ENCODE measurements around the gene YIPF4. TPM values are rescaled to one million over a fixed set of nuclear protein-coding genes. Genes with fewer than 3 reads are reported as not detected.
A peak's percentile ranks its signal among the peaks of the same experiment; 100 is the strongest.
"Not testable (repeated sequence)": the region's sequence is repeated elsewhere in the genome, so short reads cannot be mapped to it uniquely, and the experiment has no call there.

YIPF4 gene
- total RNA-seq, 1 donor from 2014 or later: 36.7 TPM

DNA sequence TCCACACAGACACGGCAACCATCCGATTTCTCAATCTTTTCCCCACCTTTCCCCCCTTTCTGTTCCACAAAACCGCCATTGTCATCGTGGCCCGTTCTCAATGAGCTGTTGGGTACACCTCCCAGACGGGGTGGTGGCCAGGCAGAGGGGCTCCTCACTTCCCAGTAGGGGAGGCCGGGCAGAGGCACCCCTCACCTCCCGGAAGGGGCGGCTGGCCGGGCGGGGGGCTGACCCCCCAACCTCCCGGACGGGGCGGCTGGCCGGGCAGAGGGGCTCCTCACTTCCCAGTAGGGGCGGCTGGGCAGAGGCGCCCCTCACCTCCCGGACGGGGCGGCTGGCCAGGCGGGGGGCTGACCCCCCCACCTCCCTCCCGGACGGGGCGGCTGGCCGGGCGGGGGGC lies 15.8 kb downstream of the YIPF4 start:
- H3K27me3 Mint-ChIP-seq (ENCODE audit: low read depth); intact Hi-C loops (cut with micrococcal nuclease); H3K27ac Mint-ChIP-seq; H3K4me1 Mint-ChIP-seq (ENCODE audit: low read depth); H3K9me3 Mint-ChIP-seq; H3K4me3 Mint-ChIP-seq (ENCODE audit: low read depth); DNase-seq (ENCODE audit: low spot score): not testable (repeated sequence)
- peaks cover 36% of the 10 kb centered on the region for H3K36me3 Mint-ChIP-seq (ENCODE audit: low read depth)

DNA sequence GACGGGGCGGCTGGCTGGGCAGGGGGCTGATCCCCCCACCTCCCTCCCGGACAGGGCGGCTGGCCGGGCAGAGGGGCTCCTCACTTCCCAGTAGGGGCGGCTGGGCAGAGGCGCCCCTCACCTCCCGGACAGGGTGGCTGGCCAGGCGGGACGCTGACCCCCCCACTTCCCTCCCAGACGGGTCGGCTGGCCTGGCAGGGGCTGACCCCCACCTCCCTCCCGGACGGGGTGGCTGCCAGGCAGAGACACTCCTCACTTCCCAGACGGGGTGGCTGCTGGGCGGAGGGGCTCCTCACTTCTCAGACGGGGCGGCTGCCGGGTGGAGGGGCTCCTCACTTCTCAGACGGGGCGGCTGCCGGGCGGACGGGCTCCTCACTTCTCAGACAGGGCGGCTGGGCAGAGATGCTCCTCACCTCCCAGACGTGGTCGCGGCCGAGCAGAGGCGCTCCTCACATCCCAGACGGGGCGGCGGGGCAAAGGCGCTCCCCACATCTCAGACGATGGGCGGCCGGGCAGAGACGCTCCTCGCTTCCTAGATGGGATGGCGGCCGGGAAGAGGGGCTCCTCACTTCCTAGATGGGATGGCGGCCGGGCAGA lies 16.4 kb downstream of the YIPF4 start:
- intact Hi-C loops (cut with micrococcal nuclease); H3K27ac Mint-ChIP-seq; H3K9me3 Mint-ChIP-seq; H3K4me3 Mint-ChIP-seq (ENCODE audit: low read depth); DNase-seq (ENCODE audit: low spot score); H3K27me3 Mint-ChIP-seq (ENCODE audit: low read depth); H3K4me1 Mint-ChIP-seq (ENCODE audit: low read depth): not testable (repeated sequence)
- H3K36me3 Mint-ChIP-seq (ENCODE audit: low read depth): peaks cover 37% of the 10 kb centered on the region

DNA sequence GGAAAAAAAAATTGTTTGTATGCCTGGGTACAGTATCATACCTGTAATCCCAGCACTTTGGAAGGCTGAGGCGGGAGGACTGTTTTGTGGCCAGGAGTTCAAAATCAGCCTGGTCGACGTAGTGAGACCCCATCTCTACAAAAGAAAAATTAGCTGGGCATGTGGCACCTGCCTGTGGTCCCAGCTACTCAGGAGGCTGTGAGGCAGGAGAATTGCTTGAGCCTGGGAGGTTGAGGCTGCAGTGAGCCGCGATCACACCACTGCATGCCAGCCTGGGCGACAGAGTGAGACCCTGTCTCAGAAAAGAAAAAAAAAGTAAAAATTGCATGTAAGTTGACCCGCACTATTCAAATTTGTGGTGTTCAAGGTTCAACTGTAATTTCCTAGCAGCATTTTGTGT lies 32.9 kb downstream of the YIPF4 start:
- intact Hi-C loops (cut with micrococcal nuclease): no loop called here
- no peaks in the 10 kb centered on the region for H3K27me3 Mint-ChIP-seq (ENCODE audit: low read depth)
- H3K36me3 Mint-ChIP-seq (ENCODE audit: low read depth): peaks cover 5% of the 10 kb centered on the region
- no peaks in the 10 kb centered on the region for H3K9me3 Mint-ChIP-seq
- no peak overlapping the region for H3K4me3 Mint-ChIP-seq (ENCODE audit: low read depth)
- no peaks in the 10 kb centered on the region for H3K4me1 Mint-ChIP-seq (ENCODE audit: low read depth)
- H3K27ac Mint-ChIP-seq: no peak overlapping the region
- no peak for DNase-seq (ENCODE audit: low spot score)

DNA sequence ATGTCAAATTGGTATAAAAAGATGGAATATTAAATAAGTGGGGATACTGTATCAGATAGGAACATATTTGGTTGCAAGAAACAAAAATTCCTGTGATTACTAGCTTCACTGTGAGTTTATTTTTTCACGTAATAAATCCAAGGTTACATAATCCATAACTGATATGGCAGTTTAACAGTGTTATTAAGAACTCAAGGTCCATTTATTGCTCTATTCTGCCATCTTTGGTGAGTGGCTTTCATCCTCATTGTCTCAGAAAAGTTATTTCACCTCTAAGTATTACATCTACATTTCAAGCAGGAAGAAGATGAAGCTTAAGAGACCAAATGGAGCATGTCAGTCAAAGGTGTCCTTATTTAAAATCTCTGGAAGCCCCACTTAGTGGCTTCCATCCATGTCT lies 37.2 kb downstream of the YIPF4 start:
- intact Hi-C loops (cut with micrococcal nuclease): no loop called here
- Mint-ChIP-seq H3K27ac (no peak overlapping the region), H3K36me3 (ENCODE audit: low read depth) (no peaks in the 10 kb centered on the region), H3K4me3 (ENCODE audit: low read depth) (no peak overlapping the region), H3K9me3 (no peaks in the 10 kb centered on the region), H3K4me1 (ENCODE audit: low read depth) (no peaks in the 10 kb centered on the region), H3K27me3 (ENCODE audit: low read depth) (no peaks in the 10 kb centered on the region)
- DNase-seq (ENCODE audit: low spot score): no peak

DNA sequence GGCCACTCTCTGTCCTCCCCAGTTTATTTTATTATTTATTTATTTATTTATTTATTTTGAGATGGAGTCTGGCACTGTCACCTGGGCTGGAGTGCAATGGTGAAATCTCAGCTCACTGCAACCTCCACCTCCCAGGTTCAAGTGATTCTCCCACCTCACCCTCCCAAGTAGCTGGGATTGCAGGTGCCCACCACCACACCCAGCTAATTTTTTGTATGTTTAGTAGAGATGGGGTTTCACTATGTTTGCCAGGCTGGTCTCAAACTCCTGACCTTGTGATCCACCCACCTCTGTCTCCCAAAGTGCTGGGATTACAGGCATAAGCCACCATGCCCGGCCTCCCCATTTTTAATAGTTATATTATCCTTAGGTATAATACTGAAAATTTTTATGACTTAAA lies 51.0 kb downstream of the YIPF4 start:
- intact Hi-C loops (cut with micrococcal nuclease); H3K27me3 Mint-ChIP-seq (ENCODE audit: low read depth); H3K4me3 Mint-ChIP-seq (ENCODE audit: low read depth); H3K36me3 Mint-ChIP-seq (ENCODE audit: low read depth); H3K27ac Mint-ChIP-seq; H3K4me1 Mint-ChIP-seq (ENCODE audit: low read depth); H3K9me3 Mint-ChIP-seq; DNase-seq (ENCODE audit: low spot score): not testable (repeated sequence)

DNA sequence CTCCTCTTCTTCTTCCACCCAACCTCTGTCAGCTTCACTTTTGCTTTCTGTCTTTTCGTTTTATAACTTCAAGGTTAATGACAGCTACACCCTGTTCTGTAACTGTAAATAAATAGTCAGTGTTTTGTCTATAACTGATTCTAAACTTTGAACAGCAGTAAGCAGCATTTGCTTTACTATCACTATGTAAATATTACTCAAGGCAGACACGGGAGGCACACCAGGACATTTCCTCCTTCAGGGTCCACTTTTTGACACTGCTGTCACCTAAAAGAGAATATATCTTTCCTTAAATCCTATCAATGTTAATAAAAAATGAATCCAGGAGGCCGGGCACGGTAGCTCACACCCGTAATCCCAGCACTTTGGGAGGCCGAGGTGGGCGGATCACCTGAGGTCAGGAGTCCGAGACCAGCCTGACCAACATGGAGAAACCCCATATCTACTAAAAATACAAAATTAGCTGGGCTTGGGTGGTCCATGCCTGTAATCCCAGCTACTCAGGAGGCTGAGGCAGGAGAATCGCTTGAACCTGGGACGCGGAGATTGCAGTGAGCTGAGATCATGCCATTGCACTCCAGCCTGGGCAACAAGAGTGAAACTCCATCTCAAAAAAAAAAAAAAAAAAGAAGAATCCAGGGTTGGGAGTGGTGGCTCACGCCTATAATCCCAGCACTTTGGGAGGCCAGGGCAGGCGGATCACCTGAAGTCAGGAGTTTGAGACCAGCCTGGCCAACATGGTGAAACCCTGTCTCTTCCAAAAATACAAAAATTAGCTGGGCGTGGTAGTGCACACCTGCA lies 51.7 kb downstream of the YIPF4 start:
- H3K27me3 Mint-ChIP-seq (ENCODE audit: low read depth); intact Hi-C loops (cut with micrococcal nuclease); H3K9me3 Mint-ChIP-seq; H3K36me3 Mint-ChIP-seq (ENCODE audit: low read depth); H3K4me1 Mint-ChIP-seq (ENCODE audit: low read depth); H3K4me3 Mint-ChIP-seq (ENCODE audit: low read depth); H3K27ac Mint-ChIP-seq; DNase-seq (ENCODE audit: low spot score): not testable (repeated sequence)

DNA sequence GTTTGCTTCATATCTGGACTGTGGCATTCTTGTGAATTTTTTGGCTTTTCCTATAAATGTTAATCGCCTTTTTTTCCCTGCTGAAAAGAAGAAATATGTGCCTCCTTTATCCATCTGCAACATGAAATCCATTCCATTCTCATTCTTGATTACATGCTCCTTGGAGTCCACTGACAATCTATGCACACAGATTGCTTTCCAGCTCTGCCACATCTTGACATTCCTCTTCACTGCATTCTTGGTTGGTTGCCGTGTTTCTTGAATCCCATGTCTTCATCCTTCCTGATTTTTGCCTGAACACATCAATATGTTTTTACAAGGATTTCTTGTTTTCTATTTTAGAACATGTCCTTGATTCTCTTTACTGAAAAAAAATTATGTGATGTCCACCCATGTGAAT lies 52.4 kb downstream of the YIPF4 start:
- no peak overlapping the region for H3K4me3 Mint-ChIP-seq (ENCODE audit: low read depth)
- H3K4me1 Mint-ChIP-seq (ENCODE audit: low read depth): no peaks in the 10 kb centered on the region
- H3K36me3 Mint-ChIP-seq (ENCODE audit: low read depth): no peaks in the 10 kb centered on the region
- H3K9me3 Mint-ChIP-seq: no peaks in the 10 kb centered on the region
- intact Hi-C loops (cut with micrococcal nuclease): no loop called here
- no peak overlapping the region for H3K27ac Mint-ChIP-seq
- no peaks in the 10 kb centered on the region for H3K27me3 Mint-ChIP-seq (ENCODE audit: low read depth)
- no peak for DNase-seq (ENCODE audit: low spot score)

DNA sequence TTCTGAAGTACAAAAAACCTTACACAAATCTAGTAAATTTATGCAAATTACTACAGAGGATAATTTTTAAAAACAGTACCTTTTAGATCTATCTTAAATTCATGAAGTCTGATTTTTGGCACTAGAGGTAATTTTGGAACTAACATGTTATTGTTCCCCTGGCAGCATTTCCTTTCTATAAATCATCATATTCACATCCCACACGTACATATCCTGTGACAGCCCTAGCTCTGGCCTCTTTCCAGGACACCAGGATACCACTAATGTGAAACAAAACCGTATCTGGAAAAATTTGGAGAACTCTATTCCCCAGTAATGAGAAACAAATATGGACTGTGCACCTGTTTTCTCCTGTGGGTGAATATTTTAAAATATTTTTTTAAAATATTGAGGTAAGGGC lies 65.1 kb downstream of the YIPF4 start:
- DNase-seq (ENCODE audit: low spot score): no peak
- no peaks in the 10 kb centered on the region for H3K27me3 Mint-ChIP-seq (ENCODE audit: low read depth)
- no peaks in the 10 kb centered on the region for H3K4me1 Mint-ChIP-seq (ENCODE audit: low read depth)
- H3K36me3 Mint-ChIP-seq (ENCODE audit: low read depth): no peaks in the 10 kb centered on the region
- H3K27ac Mint-ChIP-seq: no peak overlapping the region
- no peaks in the 10 kb centered on the region for H3K9me3 Mint-ChIP-seq
- intact Hi-C loops (cut with micrococcal nuclease): no loop called here
- H3K4me3 Mint-ChIP-seq (ENCODE audit: low read depth): no peak overlapping the region

DNA sequence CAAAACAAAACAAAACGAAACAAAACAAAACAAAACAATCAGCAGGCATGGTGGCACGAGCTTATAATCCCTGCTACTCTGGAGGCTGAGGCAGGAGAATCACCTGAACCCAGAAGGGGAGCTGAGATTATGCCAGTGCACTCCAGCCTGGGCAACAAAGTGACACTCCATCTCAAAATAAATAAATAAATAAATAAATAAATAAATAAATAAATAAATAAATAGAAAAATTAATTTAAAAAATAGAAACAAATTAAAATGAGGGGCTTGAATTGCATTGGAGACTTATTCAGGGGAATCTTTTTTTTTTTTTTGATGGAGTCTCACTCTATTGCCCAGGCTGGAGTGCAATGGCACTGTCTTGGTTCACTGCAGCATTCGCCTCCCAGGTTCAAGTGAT lies 73.1 kb downstream of the YIPF4 start:
- not testable (repeated sequence) for H3K4me3 Mint-ChIP-seq (ENCODE audit: low read depth); H3K9me3 Mint-ChIP-seq; H3K27me3 Mint-ChIP-seq (ENCODE audit: low read depth); DNase-seq (ENCODE audit: low spot score); H3K4me1 Mint-ChIP-seq (ENCODE audit: low read depth); H3K36me3 Mint-ChIP-seq (ENCODE audit: low read depth); H3K27ac Mint-ChIP-seq
- intact Hi-C loops (cut with micrococcal nuclease): loop anchor here (10.0 kb wide), 1 partner anchor 336 kb away; the partner anchor contains the start of gene MEMO1

DNA sequence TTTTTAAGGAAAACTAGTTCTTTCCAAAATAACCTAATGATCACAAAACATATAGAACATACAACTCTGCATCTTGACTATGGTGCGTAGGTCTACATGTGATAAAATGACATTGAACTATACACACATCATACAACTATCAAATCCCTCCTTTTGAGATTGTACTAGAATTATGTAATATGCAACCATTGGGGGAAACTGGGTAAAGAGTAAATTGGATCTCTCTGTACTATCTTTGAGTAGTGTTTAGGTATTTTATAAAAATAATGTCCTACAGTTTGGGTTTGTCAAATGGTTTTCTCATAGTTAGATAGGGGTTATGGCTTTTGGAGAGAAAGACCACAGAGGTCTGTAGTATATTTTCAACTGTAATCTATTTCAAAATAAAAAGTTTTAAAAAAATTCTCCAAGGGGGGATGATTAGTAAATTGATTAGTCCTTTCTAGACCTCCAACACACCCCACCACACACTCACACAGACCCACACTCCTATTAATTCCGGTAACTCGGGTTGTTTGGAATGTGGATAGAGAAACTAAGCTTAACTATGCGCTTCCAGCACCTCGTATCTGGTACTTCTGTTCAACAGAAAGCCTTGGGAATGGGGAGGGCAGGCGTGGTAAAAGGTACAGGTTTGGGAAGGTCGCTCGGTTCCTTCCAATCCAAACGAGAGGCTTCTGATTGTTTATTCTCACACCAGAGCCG lies 78.4 kb downstream of the YIPF4 start:
- H3K9me3 Mint-ChIP-seq: no peaks in the 10 kb centered on the region
- peaks cover 26% of the 10 kb centered on the region for H3K4me1 Mint-ChIP-seq (ENCODE audit: low read depth)
- no peaks in the 10 kb centered on the region for H3K27me3 Mint-ChIP-seq (ENCODE audit: low read depth)
- H3K27ac Mint-ChIP-seq: peak overlapping the region; percentile 80
- no peak for DNase-seq (ENCODE audit: low spot score)
- H3K36me3 Mint-ChIP-seq (ENCODE audit: low read depth): peaks cover 28% of the 10 kb centered on the region
- intact Hi-C loops (cut with micrococcal nuclease): loop anchor here (2.0 to 10.0 kb wide), 2 partner anchors 77 to 341 kb away; partner anchors contain the start of gene MEMO1
- peak overlapping the region; percentile 89 for H3K4me3 Mint-ChIP-seq (ENCODE audit: low read depth)

DNA sequence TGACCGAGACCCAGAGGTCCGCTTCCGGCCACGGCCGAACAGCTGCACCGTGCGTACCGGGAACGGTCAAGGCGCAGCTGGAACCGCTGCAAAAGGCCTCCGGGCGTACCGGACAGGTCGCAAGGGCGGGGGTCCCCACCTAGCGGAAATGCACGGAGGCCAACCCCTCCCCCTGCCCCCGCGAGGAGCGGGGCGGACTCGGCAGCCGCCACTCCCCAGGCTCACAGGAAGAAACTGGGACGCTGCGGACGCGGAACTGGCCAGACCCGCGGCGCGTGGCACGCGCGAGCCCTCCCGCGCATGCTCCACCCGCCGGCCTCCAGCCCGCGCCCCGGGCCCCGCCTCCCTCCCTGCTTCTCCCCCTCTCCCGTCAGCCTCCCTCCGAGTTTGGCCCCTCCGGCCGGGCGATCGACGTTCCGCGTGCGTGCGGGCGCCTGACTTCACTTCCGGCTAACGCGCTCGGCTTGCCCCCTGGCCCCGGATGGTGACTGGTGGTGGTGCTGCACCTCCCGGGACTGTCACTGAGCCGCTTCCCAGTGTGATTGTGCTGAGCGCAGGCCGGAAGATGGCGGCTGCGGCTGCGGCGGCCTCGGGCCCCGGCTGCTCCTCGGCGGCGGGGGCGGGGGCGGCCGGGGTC lies 79.1 kb downstream of the YIPF4 start, which contains the start of gene BIRC6:
BIRC6 (plus strand) TSS at position 343 of the 637 bp plus-strand sequence; CDS start at position 482, 139 bp downstream.
- Mint-ChIP-seq H3K36me3 (ENCODE audit: low read depth) (peaks cover 34% of the 10 kb centered on the region), H3K4me1 (ENCODE audit: low read depth) (peaks cover 33% of the 10 kb centered on the region), H3K27ac (peak within 1 kb of the TSS; percentile 92), H3K27me3 (ENCODE audit: low read depth) (no peaks in the 10 kb centered on the region), H3K9me3 (no peaks in the 10 kb centered on the region), H3K4me3 (ENCODE audit: low read depth) (peak within 1 kb of the TSS; percentile 89)
- peak; percentile 94 for DNase-seq (ENCODE audit: low spot score)
- intact Hi-C loops (cut with micrococcal nuclease): loop anchor here (1.0 to 10.0 kb wide), 4 partner anchors 78 to 342 kb away; partner anchors contain the start of genes MEMO1, SLC30A6 and SPAST

DNA sequence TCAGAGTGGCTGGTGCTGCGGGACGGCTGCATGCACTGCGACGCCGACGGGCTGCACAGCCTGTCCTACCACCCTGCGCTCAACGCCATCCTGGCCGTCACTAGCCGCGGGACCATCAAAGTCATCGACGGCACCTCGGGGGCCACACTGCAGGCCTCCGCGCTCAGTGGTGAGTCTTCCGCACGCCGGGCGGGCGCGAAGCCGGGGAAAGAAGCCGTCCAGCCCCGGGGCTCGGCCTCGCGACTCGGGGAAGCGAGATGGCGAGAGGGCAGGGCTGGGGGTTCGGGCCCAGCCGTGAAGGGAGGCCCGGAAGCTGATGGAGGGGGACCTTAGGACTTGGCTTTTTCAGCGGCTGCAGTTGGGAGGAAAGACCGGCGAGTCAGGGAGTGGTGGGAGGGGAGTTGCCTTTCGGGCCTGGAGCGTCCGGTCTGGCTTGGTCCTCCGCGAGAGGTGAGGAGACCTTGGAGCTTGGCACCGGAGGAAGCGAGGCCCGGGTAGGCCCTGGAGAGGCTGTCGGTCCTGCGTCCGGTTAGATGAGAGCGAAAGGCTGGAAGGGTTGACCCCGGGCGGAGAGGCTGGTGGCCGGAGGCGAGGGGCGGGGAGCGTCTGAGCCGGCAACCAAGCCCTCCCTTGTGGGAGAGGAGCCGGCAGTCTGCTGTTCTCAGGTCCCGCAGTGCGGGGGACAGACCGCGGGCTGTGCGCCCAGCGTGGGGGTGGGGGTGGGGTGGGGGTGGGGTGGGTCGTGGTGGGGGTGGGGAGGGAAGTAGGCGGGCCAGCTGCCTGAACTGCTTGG lies 79.8 kb downstream of the YIPF4 start:
- peak overlapping the region; percentile 89 for H3K4me3 Mint-ChIP-seq (ENCODE audit: low read depth)
- H3K9me3 Mint-ChIP-seq: no peaks in the 10 kb centered on the region
- peak; percentile 40 for DNase-seq (ENCODE audit: low spot score)
- H3K27me3 Mint-ChIP-seq (ENCODE audit: low read depth): no peaks in the 10 kb centered on the region
- H3K27ac Mint-ChIP-seq: peak overlapping the region; percentile 92
- intact Hi-C loops (cut with micrococcal nuclease): loop anchor here (1.0 to 10.0 kb wide), 4 partner anchors 79 to 343 kb away; partner anchors contain the start of genes MEMO1, SLC30A6 and SPAST
- H3K36me3 Mint-ChIP-seq (ENCODE audit: low read depth): peaks cover 39% of the 10 kb centered on the region
- peaks cover 34% of the 10 kb centered on the region for H3K4me1 Mint-ChIP-seq (ENCODE audit: low read depth)

Data from activated T-helper 2 cell treated with anti-CD3 and anti-CD28 coated beads, Interferon-gamma antibody, Interleukin-2, Interleukin-4, amounts not matched to agents 10 μg/mL and 5 μg/mL and 100 μg/mL, durations not matched to agents 14 hours and 24 hours and 36 hours (primary cell).